Measurements from ENCODE around the gene CD44.

Gene CD44

DNA sequence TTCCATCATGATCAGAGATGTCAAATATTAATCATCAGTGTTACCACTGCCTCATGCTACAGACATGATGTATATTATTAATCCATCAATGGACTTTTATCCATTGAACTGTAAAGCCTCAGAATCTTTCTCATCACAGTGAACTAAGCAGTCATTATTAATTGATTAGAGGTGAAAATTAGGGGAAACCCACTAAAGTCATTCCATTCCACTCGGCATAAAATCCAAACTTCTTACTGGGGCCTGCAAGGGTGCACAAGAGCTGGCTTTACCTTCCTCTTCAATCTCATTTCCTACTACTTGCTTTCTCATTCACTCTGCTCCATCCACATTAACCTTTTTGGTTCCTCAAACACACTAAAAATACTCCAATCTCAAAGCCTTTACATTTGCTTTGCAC, 7.9 kb upstream of the CD44 start:
- Histone ChIP-seq H3K27me3 (ENCODE audit: control insufficient read depth, insufficient read depth, low read length) (no peaks in the 10 kb centered on the region), H3K4me3 (ENCODE audit: low read length) (no peak overlapping the region), H3K9ac (ENCODE audit: low read depth, low read length) (no peak overlapping the region), H3K9me3 (replicated peaks; ENCODE audit: low read length) (no peaks in the 10 kb centered on the region), H3K36me3 (ENCODE audit: insufficient read depth, low read length) (no peaks in the 10 kb centered on the region), H3K4me1 (ENCODE audit: control insufficient read depth, insufficient read depth, low read length) (no peaks in the 10 kb centered on the region), H3K4me2 (ENCODE audit: low read length) (no peak overlapping the region)

GRCh38 chr11:35131886-35132285, 7.1 kb upstream of the CD44 start:
- H3K36me3 ChIP-seq (ENCODE audit: insufficient read depth, low read length) = no peaks in the 10 kb centered on the region
- no peak overlapping the region for H3K4me3 ChIP-seq (ENCODE audit: low read length)
- H3K27me3 ChIP-seq (ENCODE audit: control insufficient read depth, insufficient read depth, low read length) = no peaks in the 10 kb centered on the region
- no peak overlapping the region for H3K4me2 ChIP-seq (ENCODE audit: low read length)
- H3K9ac ChIP-seq (ENCODE audit: low read depth, low read length) = no peak overlapping the region
- H3K9me3 ChIP-seq (replicated peaks; ENCODE audit: low read length) = no peaks in the 10 kb centered on the region
- no peaks in the 10 kb centered on the region for H3K4me1 ChIP-seq (ENCODE audit: control insufficient read depth, insufficient read depth, low read length)

DNA sequence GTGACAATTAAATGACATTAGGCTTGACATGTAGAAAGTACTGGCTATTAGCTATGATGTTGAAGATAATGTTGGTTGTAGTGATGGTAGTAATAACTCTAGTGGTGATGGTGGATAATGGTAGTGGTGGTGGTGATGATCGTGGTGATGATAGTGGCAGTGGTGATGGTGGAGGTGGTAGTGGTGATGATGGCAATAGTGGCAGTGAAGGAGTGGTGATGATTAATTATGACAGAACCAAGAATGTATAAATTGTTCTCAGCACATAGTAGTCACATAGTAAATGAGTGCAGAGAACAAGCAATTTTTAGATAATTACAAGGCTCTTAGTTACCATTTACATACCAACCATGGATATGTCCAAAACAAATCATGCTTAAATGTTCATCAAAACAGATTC, 5.3 kb upstream of the CD44 start:
- no peaks in the 10 kb centered on the region for H3K36me3 ChIP-seq (ENCODE audit: insufficient read depth, low read length)
- H3K27me3 ChIP-seq (ENCODE audit: control insufficient read depth, insufficient read depth, low read length) = no peaks in the 10 kb centered on the region
- H3K4me2 ChIP-seq (ENCODE audit: low read length) = no peak overlapping the region
- peaks cover 9% of the 10 kb centered on the region for H3K4me1 ChIP-seq (ENCODE audit: control insufficient read depth, insufficient read depth, low read length)
- no peaks in the 10 kb centered on the region for H3K9me3 ChIP-seq (replicated peaks; ENCODE audit: low read length)
- no peak overlapping the region for H3K9ac ChIP-seq (ENCODE audit: low read depth, low read length)
- H3K4me3 ChIP-seq (ENCODE audit: low read length) = no peak overlapping the region

DNA sequence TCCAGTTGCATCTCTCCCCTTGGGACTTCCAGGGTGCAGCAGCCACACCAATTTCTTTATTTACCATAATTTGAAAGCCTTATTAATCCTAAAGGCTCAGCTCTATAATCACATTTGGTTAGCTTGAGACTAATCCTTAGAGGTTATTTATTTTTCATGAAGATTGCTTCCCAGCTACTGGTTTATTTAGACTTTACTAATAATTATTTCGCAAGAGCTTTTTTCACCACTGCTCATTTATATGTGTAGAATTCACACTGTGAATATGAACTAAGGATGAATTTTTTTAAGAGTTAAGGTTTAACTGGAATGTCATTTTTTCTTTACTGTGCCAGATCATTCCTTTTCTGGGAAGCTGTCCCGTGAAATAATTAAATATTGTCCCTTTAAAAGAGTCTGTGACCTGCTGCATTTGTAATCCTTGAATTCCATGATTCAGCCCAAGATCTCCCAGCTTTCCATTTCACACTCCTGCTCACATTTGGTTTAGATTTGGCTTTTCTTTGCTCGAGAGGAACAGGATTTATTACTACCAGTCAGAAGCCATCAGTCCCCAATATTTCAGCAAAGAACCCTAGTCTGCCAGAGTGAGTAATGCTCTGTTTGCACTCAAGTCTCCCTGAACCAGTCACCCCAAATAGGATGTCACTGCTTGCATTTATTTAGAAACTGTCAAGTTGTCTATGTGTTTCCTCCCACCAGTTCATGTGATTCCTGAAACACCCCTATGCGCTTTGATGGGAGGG, 4.4 kb upstream of the CD44 start:
- H3K9me3 ChIP-seq (replicated peaks; ENCODE audit: low read length) = no peaks in the 10 kb centered on the region
- no peaks in the 10 kb centered on the region for H3K27me3 ChIP-seq (ENCODE audit: control insufficient read depth, insufficient read depth, low read length)
- no peak overlapping the region for H3K4me2 ChIP-seq (ENCODE audit: low read length)
- no peak overlapping the region for H3K9ac ChIP-seq (ENCODE audit: low read depth, low read length)
- peaks cover 10% of the 10 kb centered on the region for H3K4me1 ChIP-seq (ENCODE audit: control insufficient read depth, insufficient read depth, low read length)
- H3K4me3 ChIP-seq (ENCODE audit: low read length) = no peak overlapping the region
- H3K36me3 ChIP-seq (ENCODE audit: insufficient read depth, low read length) = peaks cover 4% of the 10 kb centered on the region

DNA sequence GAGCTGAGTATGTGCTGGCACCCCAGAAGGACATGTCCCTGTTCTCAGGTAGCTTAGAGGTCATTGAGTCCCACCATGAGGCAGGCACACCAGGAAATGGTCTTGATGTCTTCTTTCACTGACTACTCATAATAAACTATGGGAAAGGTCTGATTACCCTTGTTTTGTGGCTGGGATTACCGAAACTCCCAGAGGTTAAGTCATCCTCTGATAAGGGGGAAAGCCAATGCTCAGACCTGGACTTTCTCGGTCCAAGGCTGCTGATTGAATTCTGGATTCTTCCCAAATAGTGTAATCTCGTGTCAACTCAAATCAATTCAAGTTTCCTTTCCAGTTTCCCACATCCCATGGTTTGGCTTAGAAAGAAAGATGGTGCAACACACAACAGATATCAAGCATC, 3.7 kb upstream of the CD44 start:
- Histone ChIP-seq H3K36me3 (ENCODE audit: insufficient read depth, low read length) (peaks cover 6% of the 10 kb centered on the region), H3K9me3 (replicated peaks; ENCODE audit: low read length) (no peaks in the 10 kb centered on the region), H3K4me3 (ENCODE audit: low read length) (no peak overlapping the region), H3K4me1 (ENCODE audit: control insufficient read depth, insufficient read depth, low read length) (peaks cover 10% of the 10 kb centered on the region), H3K27me3 (ENCODE audit: control insufficient read depth, insufficient read depth, low read length) (no peaks in the 10 kb centered on the region), H3K9ac (ENCODE audit: low read depth, low read length) (no peak overlapping the region), H3K4me2 (ENCODE audit: low read length) (no peak overlapping the region)

- Histone ChIP-seq H3K4me2 (ENCODE audit: low read length) (no peak overlapping the region), H3K36me3 (ENCODE audit: insufficient read depth, low read length) (peaks cover 6% of the 10 kb centered on the region), H3K9ac (ENCODE audit: low read depth, low read length) (no peak overlapping the region), H3K27me3 (ENCODE audit: control insufficient read depth, insufficient read depth, low read length) (no peaks in the 10 kb centered on the region), H3K4me1 (ENCODE audit: control insufficient read depth, insufficient read depth, low read length) (peaks cover 10% of the 10 kb centered on the region), H3K9me3 (replicated peaks; ENCODE audit: low read length) (no peaks in the 10 kb centered on the region), H3K4me3 (ENCODE audit: low read length) (no peak overlapping the region)
Measured at GRCh38 chr11:35136311-35136710, 2.7 kb upstream of the CD44 start.

- peak overlapping the region; percentile 96 for H3K4me3 ChIP-seq (ENCODE audit: low read length)
Measured at GRCh38 chr11:35138058-35138457, 913 bp upstream of the CD44 start.

GRCh38 chr11:35138606-35138942, 397 bp upstream of the CD44 start:
- Histone ChIP-seq H3K9ac (ENCODE audit: low read depth, low read length) (peak overlapping the region; percentile 99), H3K4me1 (ENCODE audit: control insufficient read depth, insufficient read depth, low read length) (peaks cover 31% of the 10 kb centered on the region), H3K9me3 (replicated peaks; ENCODE audit: low read length) (no peaks in the 10 kb centered on the region), H3K36me3 (ENCODE audit: insufficient read depth, low read length) (peaks cover 10% of the 10 kb centered on the region), H3K4me3 (ENCODE audit: low read length) (peak overlapping the region; percentile 96), H3K27me3 (ENCODE audit: control insufficient read depth, insufficient read depth, low read length) (no peaks in the 10 kb centered on the region), H3K4me2 (ENCODE audit: low read length) (peak overlapping the region; percentile 91)

More at GRCh38 chr11:35138058-35138457, 913 bp upstream of the CD44 start:
- H3K4me2 ChIP-seq (ENCODE audit: low read length) = peak overlapping the region; percentile 91
- H3K4me1 ChIP-seq (ENCODE audit: control insufficient read depth, insufficient read depth, low read length) = peaks cover 26% of the 10 kb centered on the region
- H3K36me3 ChIP-seq (ENCODE audit: insufficient read depth, low read length) = peaks cover 7% of the 10 kb centered on the region
- H3K9me3 ChIP-seq (replicated peaks; ENCODE audit: low read length) = no peaks in the 10 kb centered on the region
- no peaks in the 10 kb centered on the region for H3K27me3 ChIP-seq (ENCODE audit: control insufficient read depth, insufficient read depth, low read length)
- H3K9ac ChIP-seq (ENCODE audit: low read depth, low read length) = peak overlapping the region; percentile 99

DNA sequence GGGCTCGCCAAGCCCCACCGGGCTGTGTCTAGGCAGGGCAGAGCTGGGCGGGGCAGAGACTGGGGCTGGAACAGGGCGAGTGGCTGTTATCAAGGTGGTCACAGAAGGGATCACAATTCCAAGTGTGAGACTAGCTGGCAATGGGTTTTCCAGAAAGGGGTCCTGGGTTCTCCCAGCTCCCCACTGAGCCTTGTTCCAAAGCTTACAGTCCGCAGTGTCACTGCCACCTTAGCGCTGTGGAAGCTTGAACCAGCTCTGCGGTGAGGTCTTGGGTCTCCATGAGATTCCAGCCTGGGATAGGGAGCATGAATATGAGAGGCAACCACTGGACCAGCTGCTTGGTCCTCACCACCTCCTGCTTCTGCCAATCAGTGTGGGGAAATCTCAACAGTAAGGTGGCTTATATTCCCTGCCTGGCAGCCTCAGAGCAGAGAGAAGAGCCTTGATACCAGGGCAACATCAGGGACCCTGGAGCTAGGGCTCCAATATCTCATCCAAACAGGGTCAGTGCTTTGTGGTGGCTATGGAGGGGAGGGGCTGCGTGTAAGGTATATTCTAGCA, 831 bp downstream of the CD44 start:
- H3K36me3 ChIP-seq (ENCODE audit: insufficient read depth, low read length) = peaks cover 14% of the 10 kb centered on the region
- H3K4me3 ChIP-seq (ENCODE audit: low read length) = peak overlapping the region; percentile 96
- peak overlapping the region; percentile 99 for H3K9ac ChIP-seq (ENCODE audit: low read depth, low read length)
- no peaks in the 10 kb centered on the region for H3K9me3 ChIP-seq (replicated peaks; ENCODE audit: low read length)
- H3K4me2 ChIP-seq (ENCODE audit: low read length) = peak overlapping the region; percentile 91
- H3K27me3 ChIP-seq (ENCODE audit: control insufficient read depth, insufficient read depth, low read length) = no peaks in the 10 kb centered on the region
- peaks cover 43% of the 10 kb centered on the region for H3K4me1 ChIP-seq (ENCODE audit: control insufficient read depth, insufficient read depth, low read length)

DNA sequence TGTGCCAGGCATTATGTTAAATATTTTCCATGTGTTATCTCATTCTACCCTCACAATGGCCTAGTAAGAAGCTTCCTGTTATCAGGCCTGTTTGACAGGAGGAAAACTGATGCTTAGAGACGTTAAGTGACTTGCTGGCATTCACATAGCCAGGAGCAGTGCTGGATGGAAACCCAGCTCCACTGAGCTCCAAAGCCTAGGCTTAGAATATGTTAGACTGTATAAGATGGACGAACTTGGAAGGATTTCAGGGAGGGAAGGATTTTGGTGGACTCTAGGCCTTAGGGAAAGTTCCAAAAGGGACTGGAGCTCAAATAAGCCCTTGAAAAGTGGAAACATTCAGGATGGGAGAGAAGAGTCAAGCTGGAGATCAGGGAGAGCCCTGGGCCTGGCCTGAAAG, 2.1 kb downstream of the CD44 start:
- peak overlapping the region; percentile 99 for H3K9ac ChIP-seq (ENCODE audit: low read depth, low read length)

DNA sequence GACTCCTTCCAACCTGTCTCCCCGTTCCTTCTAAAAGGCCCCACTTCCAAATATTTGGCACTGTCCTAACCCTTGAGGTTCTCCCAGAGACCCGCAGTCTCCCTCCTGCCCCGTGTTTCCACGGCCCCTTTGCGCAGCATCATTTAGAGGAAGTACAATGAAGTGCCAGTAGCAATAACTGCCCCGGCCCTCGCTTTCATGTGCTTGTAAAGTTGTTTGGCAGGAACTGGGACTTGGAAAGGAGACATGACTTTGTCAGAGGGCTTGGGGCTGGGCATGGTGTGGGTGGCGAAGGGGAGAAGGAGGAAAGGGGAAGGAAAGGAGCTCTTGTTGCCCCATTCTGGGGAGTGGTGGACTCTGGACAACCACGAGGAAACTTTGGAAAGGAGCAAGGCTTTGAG, 2.6 kb downstream of the CD44 start:
- peak overlapping the region; percentile 99 for H3K9ac ChIP-seq (ENCODE audit: low read depth, low read length)
- H3K4me3 ChIP-seq (ENCODE audit: low read length) = peak overlapping the region; percentile 96
- peaks cover 61% of the 10 kb centered on the region for H3K4me1 ChIP-seq (ENCODE audit: control insufficient read depth, insufficient read depth, low read length)

More for the DNA sequence above, 2.1 kb downstream of the CD44 start:
- H3K4me1 ChIP-seq (ENCODE audit: control insufficient read depth, insufficient read depth, low read length) = peaks cover 56% of the 10 kb centered on the region
- H3K9me3 ChIP-seq (replicated peaks; ENCODE audit: low read length) = no peaks in the 10 kb centered on the region
- peaks cover 20% of the 10 kb centered on the region for H3K36me3 ChIP-seq (ENCODE audit: insufficient read depth, low read length)
- H3K4me2 ChIP-seq (ENCODE audit: low read length) = peak overlapping the region; percentile 91
- H3K4me3 ChIP-seq (ENCODE audit: low read length) = peak overlapping the region; percentile 96
- no peaks in the 10 kb centered on the region for H3K27me3 ChIP-seq (ENCODE audit: control insufficient read depth, insufficient read depth, low read length)

More for the DNA sequence above, 2.6 kb downstream of the CD44 start:
- H3K36me3 ChIP-seq (ENCODE audit: insufficient read depth, low read length) = peaks cover 25% of the 10 kb centered on the region
- H3K9me3 ChIP-seq (replicated peaks; ENCODE audit: low read length) = no peaks in the 10 kb centered on the region
- no peaks in the 10 kb centered on the region for H3K27me3 ChIP-seq (ENCODE audit: control insufficient read depth, insufficient read depth, low read length)
- H3K4me2 ChIP-seq (ENCODE audit: low read length) = peak overlapping the region; percentile 91

Measured in skeletal muscle satellite cell (primary cell).